Muscle of back (tissue), 11 donors: ENCODE data around the gene ISCU. TPM values are rescaled to one million over a fixed set of nuclear protein-coding genes. Genes with fewer than 3 reads are reported as not detected.
A peak's percentile ranks its signal among the peaks of the same experiment; 100 is the strongest.
"Not testable (repeated sequence)": the region's sequence is repeated elsewhere in the genome, so short reads cannot be mapped to it uniquely, and the experiment has no call there.

ENCODE experiments used
- DNase-seq, 3 donors: peaks; one replicate each; pipeline versions ENCODE4 v3.0.0 to v3.0.0-alpha.2; 2013
- polyA plus RNA-seq, 10 donors: library from polyadenylated mRNA; unstranded; fragments of 120-200 nt; gene quantifications; one replicate each; pipeline ENCODE4 v1.2.1, GENCODE V29; 2013; ENCODE audit not compliant: insufficient read length in 10 of 10

Gene ISCU
- polyA plus RNA-seq, 10 donors: 82.1 to 99.6 (median 88.4) TPM

DNA sequence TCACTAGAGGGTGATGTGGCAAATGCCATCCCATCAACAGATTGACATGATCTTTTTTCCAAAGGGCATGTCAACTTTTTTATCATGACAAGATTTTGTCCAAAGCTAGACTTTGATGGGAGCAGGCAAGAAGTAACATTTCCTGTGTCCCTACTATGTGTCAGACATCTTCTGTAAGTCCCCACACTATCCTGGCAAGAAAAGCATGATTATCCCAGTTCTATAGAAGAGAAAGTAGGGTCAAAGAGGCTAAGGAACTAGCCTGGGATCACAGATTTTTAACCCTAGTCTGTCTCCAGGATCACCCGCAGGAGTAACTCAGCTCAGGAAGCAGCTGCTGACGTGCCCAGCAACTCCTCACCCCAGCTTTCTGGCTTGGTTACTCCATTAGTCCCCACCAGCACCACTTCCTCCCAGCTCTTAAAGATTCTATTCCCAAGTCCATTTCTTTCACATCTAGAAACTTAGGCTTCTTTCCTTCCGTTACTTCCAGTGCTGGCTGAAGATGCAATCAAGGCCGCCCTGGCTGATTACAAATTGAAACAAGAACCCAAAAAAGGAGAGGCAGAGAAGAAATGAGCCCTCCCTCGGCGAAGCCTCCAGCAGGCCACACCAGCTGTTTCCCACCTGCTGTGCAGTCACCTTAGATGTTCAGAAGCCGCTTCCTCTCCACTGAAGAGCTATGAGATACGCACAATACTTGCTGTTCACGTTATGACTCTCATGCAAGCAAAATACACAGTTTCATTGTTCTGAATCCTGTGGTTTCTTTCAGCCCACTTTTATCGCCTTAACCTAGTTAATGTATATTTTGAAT lies 6.2 kb downstream of the ISCU start:
- DNase-seq: no peak

DNA sequence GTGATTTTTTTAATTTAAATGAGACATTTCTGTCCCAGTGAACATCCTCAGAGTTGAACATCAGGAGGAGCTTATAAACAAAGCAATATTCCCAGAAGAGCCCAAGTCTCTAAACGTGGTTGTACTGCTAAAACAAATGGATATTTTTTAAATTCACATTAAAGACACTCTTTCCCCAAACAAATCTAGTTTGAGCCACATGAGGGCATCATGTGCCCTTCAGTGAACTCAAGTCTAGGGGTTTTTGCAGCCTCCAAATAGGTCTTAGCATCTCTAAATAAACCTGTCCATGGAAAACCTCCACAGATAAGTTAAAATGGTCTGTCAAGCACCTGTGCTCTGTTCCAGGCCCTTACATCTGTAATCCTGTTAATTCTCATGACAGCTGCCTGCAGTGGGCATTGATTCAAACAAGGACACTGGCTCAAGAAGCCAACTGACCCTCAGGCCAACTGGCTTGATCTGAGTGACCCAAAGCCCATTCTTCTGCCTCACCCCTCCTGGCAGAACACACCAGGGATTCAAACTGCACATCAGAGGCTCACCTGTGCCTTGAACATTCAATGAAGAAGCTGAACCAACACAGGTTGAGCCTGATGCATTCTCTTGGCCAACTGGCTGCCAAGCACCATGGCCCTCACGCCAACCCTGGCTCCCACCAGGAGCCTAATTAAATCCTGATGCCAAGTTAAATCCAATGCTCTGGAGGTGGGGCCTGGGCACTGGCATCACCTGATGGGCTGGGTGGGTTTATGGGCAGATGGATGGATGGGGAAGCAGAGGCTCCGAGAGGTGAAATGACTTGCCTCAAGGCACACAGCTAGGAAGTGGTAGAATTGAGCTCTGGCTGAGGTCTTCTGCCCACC lies 8.6 kb downstream of the ISCU start:
- DNase-seq: peak in 2 of 3 donors; percentile 43 to 61

DNA sequence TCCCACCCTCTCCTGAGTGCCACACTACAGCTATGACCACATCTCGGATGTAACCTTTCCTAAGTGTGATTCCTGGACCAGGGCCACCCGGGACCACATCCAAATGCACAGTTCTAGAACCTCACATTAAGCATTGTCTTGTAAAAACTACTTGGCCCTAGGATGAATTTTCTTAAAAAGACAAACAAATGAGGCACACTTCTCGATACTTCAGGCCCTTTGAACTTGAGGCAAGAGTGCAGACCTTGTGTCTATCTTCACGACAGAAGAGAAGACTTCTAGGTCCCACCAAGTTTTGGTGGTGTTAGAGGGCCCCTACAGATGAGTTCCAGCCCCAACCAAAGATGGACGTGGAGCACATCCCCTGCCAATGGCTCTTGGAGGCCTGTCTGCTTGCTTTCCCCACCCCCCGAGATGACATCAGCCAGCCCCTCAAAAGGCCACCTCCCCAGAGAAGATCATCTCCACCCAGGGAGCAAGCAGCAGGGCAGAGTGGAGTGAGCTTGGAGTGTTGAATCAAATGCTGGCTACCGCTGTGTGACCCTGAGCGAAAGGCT lies 9.3 kb downstream of the ISCU start:
- no peak for DNase-seq

DNA sequence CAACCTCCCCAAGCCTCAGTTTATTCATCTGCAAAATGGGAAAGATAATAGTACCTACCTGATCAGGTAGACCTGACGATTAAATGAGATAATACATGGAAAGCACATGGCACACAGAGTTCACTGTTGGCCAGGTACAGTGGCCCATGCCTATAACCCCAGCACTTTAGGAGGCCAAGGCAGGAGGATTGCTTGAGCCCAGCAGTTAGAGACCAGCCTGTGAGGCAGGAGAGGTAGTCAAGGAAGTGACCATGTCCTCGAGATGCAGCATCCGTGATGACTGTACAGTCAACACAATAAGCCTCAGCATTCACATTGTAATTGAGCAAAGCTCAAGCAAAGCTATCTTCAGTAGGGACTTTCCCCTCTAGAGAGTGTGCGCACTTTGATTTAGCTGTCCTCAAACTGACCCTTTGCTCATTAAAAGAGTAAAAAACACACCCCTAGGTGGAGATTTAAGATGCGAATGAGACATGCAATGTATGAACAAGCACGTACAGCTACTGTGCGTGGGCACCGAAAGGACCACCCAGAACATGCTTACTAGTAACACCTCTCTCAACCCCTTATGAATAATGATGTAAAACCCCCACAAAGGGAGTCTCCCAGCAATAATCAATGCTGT lies 9.9 kb downstream of the ISCU start:
- DNase-seq: no peak

DNA sequence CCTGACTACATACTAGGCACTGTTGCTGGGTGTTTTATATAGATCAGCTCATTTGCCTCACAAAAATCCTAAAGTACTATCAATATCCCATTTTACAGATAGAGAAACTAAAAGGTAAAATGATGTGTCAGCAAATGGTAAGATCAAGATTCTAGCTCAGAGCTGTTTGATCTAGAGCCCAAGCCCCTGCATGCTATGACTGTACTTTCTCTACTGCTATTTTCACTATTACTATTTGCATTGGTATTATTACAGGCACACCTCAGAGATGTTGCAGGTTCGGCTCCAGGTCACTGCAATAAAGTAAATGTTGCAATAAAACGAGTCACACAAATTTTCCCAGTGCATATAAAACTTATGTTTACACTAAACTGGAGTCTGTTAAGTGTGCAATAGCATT lies 10.9 kb downstream of the ISCU start:
- DNase-seq: no peak

DNA sequence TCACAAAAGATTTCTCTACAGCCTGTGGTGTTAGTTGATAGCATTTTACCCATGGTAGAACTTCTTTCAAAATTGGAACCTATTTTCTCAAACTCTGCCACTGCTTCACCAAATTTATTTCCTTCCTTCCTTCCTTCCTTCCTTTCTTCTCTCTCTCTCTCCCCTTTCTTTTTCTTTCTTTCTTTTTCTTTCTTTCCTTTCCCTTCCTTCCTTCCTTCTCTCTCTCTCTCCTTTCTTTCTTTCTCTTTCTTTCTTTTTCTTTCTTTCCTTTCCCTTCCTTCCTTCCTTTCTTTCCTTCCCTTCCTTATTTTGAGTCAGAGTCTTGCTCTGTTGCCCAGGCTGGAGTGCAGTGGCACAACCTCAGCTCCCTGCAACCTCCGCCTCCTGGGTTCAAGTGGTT lies 11.9 kb downstream of the ISCU start:
- not testable (repeated sequence) for DNase-seq

DNA sequence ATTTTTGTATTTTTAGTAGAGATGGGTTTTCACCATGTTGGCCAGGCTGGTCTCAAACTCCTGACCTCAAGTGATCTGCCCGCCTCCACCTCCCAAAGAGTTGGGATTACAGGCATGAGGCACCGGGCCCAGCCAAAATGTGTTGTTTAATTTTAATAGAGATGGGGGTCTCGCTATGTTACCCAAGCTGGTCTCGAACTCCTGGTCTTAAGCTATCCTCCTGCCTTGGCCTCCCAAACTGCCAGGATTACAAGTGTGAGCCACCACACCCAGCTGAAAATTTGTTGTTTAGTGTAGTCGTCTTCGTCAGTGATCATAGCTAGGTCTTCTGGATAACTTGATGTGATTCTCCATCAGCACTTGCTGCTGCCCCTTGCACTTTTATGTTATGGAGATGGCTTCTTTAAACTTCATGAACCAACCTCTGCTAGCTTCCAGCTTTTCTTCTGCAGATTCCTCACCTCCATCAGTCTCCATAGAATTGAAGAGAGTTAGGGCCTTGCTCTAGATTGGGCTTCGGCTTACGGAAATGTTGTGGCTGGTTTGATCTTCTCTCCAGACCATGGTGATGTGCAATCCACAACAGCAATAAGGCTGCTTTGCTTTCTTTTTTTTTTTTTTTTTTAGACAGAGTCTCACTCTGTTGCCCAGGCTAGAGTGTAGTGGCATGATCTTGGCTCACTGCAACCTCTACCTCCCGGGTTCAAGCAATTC lies 13.0 kb downstream of the ISCU start:
- DNase-seq: no peak

DNA sequence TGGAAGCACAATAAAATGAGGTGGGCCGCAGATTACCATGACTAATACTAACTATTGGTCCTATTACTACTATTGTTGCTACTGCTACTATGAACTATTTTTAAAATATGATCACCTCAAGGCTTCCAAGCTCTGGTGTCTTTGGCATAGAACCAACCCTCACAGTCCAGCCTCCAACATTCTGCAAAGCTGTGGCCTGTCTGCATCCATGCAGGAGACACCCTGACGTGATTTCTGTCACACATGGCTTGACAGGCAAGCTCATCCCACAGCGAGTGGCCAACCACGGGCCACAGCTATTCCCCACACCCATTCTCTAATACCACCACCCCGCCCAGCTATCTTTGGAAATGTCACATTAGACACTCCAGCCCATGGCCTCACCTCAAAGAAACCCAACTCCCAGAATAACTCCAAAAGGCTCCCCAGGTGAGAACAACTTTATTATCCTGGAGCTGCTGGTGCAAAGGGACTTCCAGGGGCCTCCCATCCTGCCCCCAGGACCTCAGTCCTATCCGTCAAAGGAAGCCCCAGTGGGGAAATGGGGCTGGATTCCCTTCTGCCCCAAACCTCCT lies 14.4 kb downstream of the ISCU start:
- DNase-seq: peak in 1 of 3 donors; percentile 54

DNA sequence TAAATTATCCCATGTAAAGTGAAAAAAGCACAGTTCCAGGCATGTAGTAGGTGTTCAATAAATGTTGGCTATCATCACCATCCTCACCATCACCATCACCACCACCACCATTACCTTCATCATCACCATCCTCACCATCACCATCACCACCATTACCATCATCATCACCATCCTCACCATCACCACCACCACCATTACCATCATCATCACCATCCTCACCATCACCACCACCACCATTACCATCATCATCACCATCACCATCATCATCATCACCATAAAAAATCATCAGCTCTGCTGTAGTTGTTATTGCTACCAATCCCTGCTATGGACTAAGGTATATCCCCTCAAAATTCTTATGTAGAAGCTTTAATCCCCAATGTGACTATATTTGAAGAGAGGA lies 15.1 kb downstream of the ISCU start:
- no peak for DNase-seq

DNA sequence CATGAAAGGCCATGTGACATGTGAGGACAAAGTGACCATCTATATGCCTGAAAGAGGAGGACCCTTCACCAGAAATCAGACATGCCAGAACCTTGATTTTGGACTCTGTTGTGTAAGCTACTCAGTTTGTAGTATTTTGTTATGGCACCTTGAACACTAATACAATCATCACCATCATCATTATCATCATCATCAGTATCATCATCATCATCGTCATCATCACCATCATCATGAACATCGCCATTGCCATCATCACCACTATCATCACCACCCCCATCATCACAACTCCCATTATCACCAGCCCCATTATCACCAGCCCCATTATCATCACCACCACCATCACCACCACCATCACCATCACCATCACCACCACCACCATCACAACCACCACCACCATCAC lies 15.9 kb downstream of the ISCU start:
- no peak for DNase-seq

DNA sequence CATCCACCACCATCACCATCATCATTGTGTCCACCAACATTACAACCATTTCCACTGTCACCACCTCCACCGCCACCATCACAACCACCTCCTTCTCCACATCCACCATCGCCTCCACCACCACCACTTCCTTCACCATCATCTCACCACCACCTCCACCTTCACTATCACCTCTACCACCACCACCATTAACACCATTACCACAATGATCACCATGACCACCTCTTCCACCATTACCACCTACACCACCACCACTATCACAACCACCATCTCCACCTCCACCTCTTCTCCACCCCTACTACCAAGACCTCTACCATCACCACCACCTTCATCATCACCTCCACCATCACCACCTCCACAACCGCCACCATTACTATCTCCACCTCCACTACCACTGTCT lies 16.4 kb downstream of the ISCU start:
- DNase-seq: no peak

DNA sequence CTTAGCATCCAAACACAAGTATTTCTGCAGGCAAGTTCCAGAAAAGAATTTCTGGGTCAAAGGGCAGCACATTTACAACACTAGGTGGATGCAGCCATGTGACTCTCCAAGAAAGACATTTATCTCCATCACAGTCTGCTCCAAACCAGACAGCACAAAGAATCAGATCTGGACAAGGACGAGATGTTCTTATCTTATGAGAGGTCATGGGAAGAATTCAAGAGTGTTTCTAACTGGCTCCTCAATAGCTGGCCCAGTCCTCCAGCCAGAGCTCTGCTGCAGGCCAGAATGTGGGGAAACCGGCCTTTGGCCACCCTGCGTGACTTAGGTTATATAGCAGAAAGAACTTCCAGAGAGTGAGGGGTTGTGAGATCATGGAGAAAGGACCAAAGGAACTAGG lies 18.1 kb downstream of the ISCU start:
- no peak for DNase-seq

DNA sequence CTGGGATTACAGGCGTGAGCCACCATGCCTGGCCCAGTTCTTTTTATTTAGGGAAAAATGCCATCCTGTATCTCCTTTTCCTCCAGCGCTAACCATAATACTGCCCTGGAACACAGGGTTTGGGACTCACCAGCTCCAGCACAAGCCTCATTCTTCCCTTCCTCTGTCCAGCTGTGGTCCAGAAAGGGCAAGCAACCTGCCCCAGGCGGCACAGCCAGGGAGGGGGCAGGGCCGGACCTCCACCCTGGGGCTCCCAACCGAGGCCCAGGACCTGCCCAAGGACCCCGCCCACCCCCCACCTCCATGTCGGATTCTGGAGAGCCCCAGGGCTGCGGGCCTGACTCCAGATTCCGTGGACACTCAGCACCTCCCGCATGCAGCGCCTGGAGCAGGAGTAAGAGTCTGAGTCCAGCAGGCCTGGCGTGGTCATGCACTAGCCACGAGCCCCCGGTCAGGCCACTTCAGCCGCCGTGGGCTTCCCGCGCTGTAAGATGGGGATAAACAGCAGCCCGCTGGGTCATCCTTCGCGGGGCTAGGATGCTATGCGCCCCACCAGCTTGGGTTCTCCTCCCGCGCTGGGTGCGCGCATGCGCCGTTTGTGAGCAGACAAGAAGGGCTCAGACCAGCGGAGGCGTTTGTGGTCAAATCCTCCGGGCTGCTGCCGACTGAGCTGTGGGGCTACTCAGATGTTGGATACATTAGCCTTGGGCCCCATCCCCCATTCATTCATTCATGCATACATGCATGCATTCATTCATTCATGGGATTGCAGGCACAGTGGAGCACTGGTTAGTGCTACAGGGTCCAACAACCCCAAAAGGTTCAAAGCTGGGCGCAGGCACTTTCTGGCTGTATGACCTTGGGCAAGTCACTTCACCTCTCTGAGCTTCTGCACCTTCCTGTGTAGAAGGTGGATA lies 19.2 kb downstream of the ISCU start:
- no peak for DNase-seq

DNA sequence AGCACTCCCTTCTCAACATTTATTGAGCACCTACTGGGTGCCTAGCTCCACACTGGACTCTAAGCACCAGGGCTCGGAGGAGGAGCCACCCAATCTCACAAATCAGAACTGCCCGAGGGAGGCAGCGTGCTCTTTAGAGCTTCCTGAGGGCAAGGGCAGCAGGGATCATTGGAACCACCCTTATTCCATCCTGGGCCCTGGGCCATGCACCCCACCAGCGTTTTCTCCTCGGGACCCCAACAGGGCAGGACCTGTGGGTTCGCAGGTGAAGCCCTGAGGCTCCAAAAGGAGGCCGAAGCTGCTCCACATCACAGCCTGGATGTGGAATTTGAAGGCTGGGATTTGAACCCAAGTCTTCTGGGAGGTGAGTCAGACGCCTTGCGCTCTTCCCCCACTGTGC lies 20.1 kb downstream of the ISCU start:
- no peak for DNase-seq

DNA sequence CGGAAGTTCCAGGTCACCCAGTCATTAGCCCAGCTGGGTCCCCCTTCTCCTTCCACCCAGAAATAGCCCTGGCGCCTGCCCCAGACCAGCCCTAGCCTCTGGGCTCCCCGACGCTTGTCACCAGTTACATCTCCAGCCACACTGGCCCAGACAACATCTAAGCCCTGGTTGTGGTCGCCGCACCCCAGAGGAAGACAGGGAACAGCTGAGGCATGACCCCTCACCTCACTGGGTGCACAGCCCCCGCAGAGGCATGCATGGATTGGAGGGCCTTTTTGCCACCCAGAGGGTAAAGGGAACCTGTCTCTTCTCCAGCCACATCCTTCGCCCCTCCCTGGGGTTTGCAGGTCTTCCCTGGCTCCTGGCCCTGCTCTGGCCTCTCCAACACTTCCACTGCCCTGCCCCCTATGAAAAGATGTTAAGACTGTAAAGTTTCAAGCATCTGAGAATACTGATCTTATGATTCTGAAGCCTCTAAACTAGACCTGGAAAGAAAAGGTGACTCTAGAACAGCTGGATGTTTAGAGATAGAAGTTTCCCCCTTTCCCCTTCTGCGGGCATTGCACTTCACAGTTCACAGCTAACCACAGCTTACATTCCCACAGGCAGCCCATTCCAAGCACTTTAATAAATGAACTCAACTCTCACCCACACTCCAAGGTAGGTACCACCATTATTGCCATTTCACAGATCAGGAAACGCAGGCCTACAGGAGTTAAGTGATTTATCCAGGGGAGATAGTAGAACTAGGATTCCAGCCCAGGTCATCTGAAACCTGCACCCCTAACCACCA lies 20.8 kb downstream of the ISCU start:
- DNase-seq: no peak

DNA sequence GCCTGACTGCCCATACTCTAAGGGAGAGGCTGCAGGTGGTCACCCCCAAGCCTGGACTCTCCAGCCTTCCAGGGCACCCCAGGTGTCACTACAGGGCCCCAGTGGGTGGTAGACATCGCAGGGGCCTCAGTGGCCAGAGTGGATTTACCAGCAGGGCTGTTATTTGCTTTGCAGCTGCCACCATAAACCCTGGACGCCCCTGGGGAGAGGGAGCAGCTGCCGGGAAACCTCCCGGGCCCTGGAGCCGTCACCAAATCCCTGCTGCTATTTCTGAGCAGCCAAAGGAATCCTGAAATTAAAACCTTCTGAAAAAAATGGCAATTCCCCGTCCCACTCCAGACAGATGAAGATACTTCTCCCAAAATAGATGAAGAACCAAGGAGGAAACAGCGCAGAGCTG lies 21.6 kb downstream of the ISCU start:
- DNase-seq: peak in 2 of 3 donors; percentile 46 to 70

DNA sequence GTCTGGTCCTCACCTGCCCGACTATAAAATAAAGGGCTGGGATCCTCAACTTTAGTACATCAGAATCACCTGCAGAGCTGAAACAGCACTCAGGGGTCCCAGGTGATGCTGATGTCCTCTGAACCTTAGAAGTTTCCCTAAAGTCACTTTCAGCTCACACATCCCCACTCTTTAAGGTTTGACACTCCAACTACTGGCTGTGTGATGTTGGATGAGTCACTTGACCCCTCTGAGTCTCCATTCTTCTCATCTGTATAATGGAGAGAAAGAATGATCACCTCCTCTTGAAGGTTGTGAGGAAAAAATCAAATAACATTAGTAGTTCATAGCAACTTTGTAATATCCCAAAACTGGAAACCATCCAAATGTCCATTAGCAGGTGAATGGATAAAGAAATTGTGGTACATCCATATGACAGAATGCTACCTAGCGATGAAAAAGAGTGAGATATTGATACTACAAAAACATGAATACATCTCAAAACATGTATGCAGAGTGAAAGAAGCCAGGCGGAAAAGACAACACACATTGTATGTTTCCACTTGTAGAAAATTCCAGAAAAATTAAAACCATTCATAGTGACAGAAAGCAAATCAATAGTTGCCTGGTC lies 22.2 kb downstream of the ISCU start:
- DNase-seq: no peak

DNA sequence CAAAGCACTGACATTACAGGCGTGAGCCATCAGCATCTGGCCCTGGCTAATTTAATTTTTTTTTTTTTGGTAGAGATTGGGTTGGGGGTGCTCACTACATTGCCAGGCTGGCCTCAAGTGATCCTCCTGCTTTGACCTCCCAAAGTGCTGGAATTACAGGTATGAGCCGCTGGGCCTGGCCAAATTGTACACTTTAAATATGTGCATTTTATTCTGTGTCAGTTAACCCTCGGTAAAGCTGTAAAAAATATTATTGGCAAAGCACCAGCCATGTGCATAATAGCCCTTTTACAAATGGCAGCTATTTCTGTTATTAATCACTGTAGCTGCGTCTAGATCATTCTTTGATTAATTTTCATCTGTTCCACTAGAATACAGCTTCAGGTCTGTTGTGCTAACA lies 23.5 kb downstream of the ISCU start:
- DNase-seq: no peak

DNA sequence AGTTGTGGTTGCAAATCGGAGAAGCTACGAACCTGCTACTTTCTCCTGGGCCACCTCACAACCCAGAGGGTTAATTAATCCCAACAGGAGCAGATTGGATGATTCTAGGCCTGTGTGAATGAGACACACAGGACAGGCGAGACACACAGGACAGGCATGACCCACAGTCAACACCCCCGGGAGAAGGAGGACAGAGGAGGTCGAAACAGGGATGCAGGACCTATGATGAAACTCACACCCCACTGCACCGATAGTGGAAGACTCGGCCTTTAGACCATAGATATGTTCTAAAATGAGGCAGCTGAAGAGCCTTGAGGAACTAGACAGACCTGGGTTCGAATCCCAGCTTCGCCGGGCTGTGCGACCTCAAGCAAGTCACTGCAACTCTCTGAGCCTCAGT lies 23.9 kb downstream of the ISCU start:
- no peak for DNase-seq
